ENCODE measurements around the gene ARHGAP22. TPM values are rescaled to one million over a fixed set of nuclear protein-coding genes. Genes with fewer than 3 reads are reported as not detected.
"Not testable (repeated sequence)": the region's sequence is repeated elsewhere in the genome, so short reads cannot be mapped to it uniquely, and the experiment has no call there.

The ARHGAP22 gene, protein sequence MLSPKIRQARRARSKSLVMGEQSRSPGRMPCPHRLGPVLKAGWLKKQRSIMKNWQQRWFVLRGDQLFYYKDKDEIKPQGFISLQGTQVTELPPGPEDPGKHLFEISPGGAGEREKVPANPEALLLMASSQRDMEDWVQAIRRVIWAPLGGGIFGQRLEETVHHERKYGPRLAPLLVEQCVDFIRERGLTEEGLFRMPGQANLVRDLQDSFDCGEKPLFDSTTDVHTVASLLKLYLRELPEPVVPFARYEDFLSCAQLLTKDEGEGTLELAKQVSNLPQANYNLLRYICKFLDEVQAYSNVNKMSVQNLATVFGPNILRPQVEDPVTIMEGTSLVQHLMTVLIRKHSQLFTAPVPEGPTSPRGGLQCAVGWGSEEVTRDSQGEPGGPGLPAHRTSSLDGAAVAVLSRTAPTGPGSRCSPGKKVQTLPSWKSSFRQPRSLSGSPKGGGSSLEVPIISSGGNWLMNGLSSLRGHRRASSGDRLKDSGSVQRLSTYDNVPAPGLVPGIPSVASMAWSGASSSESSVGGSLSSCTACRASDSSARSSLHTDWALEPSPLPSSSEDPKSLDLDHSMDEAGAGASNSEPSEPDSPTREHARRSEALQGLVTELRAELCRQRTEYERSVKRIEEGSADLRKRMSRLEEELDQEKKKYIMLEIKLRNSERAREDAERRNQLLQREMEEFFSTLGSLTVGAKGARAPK
- total RNA-seq (2014; rRNA removed; shearing (Covaris generic)), result 3.0 and 3.6 TPM in 2 replicates
- 11.7 and 16.8 TPM in 2 replicates for polyA plus RNA-seq (2014; cell fraction: nucleus; rRNA removed)

DNA sequence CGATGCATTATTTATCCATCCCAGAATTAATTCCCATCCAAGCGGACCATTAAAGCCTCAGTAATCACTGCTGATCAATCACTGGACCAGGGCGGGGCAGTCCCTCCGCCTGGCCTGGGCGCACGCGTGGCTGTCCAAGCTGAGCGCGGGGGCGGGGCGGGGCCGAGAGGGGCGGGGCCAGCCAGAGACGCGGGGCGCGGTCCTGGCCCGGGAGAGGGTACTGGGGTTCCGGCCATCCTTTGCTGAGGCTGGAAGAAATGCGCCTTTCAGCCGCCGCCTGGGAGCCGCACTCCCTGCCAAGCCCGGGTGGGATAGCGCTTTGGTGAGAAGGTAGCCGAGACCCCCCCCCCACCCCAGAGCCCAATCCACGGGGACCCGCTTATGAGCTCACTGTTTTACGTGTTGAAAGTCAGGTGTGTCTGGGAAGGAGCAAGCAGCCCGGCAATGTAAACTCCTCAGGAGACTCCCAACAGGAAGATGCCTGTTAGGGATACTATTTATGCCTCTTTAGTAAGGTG is at the start of gene ARHGAP22:
TSS of gene ARHGAP22 (minus strand) at position 83 of the 518 bp plus-strand sequence. CDS start 277 bp downstream, outside the sequence.
- peak; percentile 33 for DNase-seq (ENCODE audit: extremely low read depth, low read depth)

DNA sequence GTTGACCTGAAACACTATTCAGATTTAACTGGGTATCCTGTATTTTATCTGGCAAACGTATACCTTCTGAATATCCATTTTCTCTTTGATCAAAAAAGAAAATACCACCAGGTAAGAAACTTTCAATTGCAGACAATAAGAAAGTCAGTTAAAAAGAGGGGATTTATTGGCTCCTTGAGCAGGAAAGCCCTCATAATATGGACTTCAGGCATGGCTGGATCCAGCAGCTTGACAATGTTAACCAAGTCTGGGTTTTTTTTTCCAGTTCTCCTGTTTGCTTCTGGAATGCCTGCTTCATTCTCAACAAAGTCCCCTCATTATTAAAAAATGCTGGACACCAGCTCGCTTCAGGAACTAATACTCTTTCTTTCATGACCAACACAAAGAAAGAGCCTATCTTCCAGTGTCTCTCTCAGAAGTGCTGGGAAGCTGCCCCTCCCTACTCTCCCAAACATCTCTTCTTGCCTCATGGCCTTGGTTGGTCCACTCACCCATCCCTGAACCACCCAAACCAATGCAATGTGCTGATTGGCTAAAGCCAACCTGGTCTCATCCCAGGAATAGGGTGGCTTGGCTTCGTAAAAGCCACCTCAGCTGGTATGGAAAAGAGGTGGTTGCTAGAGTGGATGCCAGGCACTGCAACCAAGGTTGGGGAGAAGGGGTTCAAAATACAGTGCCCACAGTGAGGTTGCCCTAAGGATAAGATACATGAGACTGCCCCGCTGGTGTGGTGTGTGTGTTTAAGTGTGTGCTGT is 49.2 kb upstream of the ARHGAP22 start:
- DNase-seq (ENCODE audit: extremely low read depth, low read depth), result no peak

- DNase-seq (ENCODE audit: extremely low read depth, low read depth), result no peak
These were observed 48.5 kb upstream of the ARHGAP22 start for GRCh38 chr10:48653347-48653746.

DNA sequence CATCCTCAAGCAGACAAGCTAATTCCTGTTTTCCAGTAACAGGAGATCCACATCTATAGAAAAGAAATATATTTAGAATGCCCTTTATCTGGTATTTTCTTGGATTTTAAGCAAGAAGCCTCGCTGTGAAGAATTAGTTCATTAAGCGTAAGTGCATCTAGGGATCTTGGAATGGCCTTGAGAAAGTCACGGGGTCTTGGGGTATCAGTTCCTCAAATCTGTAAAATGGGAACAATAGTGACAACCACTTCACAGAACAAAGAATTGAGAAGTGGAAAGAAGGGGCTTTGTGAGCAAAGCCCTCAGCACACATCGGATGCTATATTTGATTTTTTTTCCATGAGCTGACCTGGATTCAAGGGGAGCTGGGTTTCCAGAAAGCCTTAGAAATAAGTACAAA is 47.5 kb upstream of the ARHGAP22 start:
- no peak for DNase-seq (ENCODE audit: extremely low read depth, low read depth)

DNA sequence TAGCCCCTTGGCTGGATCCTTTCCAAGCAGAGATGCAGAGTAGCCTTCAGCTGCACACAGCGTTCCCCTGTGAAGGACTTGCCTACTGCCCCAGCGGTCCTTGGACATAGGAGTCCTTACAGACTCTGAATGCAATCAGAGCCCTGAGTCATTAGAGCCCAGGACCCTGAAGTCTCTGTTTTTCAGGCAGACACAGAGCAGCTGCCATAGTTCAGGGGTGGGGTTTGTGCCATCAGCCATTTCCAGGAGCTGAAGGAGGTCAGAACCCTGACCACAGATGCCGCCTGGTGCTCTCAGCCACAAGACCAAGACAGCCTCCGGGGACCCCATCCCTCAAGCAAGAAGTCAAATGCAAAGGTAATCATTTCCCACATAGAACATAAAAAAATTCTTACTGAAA is 47.0 kb upstream of the ARHGAP22 start:
- no peak for DNase-seq (ENCODE audit: extremely low read depth, low read depth)

GRCh38 chr10:48651293-48651692 is 46.4 kb upstream of the ARHGAP22 start:
- no peak for DNase-seq (ENCODE audit: extremely low read depth, low read depth)

DNA sequence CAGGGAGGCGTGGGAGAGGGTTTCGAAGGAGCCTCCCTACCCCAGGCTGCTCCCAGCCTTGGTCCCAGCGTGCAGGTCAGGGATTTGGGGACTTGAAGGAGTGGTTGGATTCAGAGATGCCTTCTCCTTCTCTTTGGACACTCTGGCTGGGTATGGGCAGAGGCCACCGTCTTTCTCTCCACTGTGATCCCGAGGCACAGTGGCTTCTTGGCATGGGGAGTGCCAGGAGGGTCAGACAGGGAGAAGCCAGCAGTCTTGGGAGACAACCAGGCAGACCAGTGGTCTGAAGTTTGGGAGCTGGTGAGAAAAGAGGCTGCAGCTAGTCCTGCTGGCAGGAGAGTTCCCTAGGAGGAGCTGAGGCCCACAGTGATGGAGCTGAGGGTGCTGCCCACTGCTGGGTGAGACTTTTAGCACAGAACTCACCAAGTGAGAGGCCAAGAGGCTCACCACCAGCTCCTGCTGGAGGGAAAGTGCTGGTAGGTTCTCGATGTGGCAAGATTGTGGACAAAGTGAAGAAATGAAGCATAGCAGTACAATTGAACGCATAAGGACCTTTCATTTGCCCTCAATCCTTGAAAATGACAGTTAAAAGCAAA is 44.6 kb upstream of the ARHGAP22 start:
- DNase-seq (ENCODE audit: extremely low read depth, low read depth), result no peak

DNA sequence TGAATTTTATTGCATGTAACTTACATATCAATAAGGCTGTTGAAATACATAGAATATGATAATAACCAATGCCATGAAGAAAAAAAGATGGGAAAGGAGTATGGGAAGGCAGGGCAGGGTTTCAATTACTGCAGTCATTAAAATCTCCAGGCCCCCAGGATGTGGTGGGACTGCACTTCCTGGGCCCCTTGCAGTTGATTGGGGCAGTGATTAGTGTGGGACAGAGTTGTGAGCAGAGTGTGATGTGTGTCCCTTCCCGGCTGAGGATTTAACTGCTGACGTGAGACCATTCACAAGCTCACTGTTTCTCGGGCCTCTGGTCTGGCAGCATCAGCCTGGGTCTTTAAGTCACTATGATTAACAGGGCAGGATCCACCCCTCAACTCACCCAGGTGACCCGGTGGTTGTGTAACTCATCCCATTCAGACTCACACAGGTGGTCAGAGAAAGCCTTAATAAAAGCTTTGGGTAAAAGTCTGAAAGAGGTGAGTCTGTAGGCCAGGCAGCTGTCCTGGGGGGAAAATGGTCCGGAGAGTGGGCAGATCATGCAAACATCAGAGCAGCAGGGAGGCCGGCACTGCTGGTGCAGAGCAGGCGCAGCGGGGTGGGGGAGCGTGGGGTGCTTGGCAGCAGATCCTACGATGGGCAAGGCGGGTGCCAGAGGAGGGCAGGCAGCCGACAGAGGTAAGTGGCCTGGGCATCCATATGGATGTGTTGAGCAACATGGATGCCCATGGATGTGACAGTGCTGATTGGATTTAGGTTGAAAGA is 43.5 kb upstream of the ARHGAP22 start:
- DNase-seq (ENCODE audit: extremely low read depth, low read depth), result no peak

DNA sequence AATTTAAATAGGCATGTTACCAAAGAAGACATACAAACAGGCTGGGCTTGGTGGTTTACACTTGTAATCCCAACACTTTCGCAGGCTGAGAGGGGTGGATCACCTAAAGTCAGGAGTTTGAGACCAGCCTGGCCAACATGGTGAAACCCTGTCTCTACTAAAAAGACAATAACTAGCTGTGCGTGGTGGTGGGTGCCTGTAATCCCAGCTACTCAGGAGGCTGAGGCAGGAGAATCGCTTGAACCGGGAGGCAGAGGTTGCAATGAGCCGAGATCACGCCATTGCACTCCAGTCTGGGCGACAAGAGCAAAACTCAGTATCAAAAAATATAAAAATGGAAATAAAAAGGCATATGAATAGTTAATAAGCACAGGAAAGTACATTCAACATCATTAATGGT is 42.2 kb upstream of the ARHGAP22 start:
- DNase-seq (ENCODE audit: extremely low read depth, low read depth), result not testable (repeated sequence)

GRCh38 chr10:48645600-48645999 is 40.7 kb upstream of the ARHGAP22 start:
- no peak for DNase-seq (ENCODE audit: extremely low read depth, low read depth)

DNA sequence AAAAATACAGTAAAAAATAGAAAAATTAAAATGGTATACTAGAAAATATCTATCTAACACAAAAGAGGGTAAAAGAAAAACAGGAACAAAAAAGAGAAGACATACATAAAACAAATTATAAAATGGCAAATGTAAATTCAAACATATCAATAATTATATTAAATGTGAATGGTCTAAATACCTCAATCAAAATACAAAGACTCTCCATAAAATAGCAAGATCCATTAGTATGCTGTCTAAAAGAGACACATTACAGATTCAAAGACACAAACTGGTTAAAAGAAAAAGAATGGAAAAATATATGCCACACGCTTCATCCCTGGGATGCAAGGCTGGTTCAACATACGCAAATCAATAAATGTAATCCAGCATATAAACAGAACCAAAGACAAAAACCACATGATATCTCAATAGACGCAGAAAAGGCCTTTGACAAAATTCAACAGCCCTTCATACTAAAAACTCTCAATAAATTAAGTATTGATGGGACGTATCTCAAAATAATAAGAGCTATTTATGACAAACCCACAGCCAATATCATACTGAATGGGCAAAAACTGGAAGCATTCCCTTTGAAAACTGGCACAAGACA is 36.3 kb upstream of the ARHGAP22 start:
- not testable (repeated sequence) for DNase-seq (ENCODE audit: extremely low read depth, low read depth)

GRCh38 chr10:48640326-48640725 is 35.5 kb upstream of the ARHGAP22 start:
- DNase-seq (ENCODE audit: extremely low read depth, low read depth), result no peak

GRCh38 chr10:48639632-48640031 is 34.8 kb upstream of the ARHGAP22 start:
- DNase-seq (ENCODE audit: extremely low read depth, low read depth), result no peak

DNA sequence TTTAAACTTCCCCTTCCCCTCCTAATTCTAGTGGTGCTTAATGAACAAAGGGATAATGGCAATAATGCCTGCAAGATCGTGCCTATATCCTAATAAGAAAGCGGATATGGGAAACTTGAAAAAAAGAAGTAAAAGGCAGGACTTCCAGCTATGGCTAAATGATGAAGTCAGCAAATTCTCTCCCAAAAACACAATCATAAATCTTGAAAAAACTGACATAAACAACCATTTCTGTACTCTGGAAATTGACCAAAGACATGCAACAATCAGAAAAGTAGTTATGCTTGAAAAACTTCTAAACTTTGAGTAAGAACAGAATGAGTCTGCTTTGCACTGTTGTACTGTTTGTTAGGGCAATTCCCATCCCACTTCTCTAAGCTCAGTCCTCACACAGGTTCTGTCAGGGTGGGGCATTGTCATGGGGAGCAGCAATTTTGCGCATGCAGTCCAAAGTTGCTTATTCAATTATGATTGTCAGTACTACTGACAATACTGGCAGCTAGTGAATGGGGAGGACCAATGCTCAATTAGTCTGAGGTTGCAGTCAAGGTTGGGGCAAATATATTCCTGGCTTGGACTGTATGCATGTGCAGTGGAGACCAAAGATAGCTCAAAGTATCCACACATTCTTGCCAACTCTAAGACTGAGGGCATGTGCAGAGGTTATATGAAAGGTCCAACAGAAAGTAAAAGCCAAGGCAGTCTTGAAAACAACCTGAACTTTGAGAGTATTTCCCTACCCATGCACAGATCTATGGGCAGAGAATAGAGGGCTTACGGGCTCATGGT is 34.1 kb upstream of the ARHGAP22 start:
- DNase-seq (ENCODE audit: extremely low read depth, low read depth), result no peak

DNA sequence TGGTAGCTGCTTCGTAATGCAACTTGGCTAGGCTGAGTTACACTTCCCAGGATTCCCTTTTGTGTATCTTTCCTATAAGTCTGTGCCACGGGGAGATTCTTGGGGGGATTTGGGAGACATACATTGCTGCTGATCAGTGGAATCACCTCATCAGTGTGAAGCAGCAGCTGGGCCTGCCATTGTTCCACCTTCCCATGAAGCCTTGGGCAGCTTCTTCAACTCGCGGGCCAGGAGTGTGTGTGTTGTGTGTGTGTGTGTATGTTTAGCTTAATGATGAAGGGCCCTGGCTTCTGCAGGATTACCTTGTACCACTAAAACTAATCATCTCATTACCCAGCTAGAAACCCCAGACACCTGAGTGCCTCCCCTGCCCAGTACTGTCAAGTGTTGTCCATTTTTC is 33.3 kb upstream of the ARHGAP22 start:
- DNase-seq (ENCODE audit: extremely low read depth, low read depth), result no peak

DNA sequence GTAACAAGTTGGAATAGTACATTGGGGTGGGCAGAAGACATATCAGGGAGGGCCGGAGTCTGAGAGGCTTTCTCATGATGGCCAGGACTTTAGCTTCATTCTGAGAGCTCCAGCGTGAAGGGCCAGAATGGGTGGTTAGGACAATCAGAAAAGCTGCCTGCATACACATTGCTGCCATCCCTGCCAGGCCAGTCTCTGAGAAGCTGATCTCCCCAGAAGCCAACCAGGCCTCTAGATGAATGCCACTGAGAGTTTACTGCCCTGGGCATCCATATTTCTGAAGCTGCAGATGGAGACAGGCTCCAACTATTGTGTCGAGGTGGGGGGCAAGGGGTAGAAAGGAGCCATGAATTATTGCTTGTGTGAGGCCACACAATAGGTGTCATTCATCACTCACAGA is 32.0 kb upstream of the ARHGAP22 start:
- DNase-seq (ENCODE audit: extremely low read depth, low read depth), result no peak

- no peak for DNase-seq (ENCODE audit: extremely low read depth, low read depth)
These were observed 31.4 kb upstream of the ARHGAP22 start for GRCh38 chr10:48636231-48636630.

GRCh38 chr10:48634984-48635557 is 30.2 kb upstream of the ARHGAP22 start:
- DNase-seq (ENCODE audit: extremely low read depth, low read depth), result no peak
